SK-N-MC (cell line): ENCODE data around the gene GRP.

Experiments
- DNase-seq: peaks from one replicate; pipeline ENCODE4 v3.0.0-alpha.2; 2011; ENCODE audit warnings: low read depth, low spot score
- H3K27ac ChIP-seq: fragments of 200-600 bp; sonication (generic); 2 replicates; pipeline ENCODE4 v1.5.1; 2016; ENCODE audit warnings: mixed run types
- H3K36me3 ChIP-seq: fragments of 200-600 bp; sonication (generic); 2 replicates; pipeline ENCODE4 v1.6.1; 2017; ENCODE audit warnings: antibody characterized with exemption, low read length, mixed read lengths; ENCODE audit not compliant: insufficient read depth
- H3K4me3 ChIP-seq: fragments of 200-600 bp; sonication (generic); 2 replicates; pipeline ENCODE4 v1.5.1; 2016
- H3K9ac ChIP-seq: fragments of 200-600 bp; sonication (generic); 2 replicates; pipeline ENCODE4 v1.8.0; 2017; ENCODE audit warnings: mixed run types, mixed read lengths; ENCODE audit not compliant: insufficient read length
- H3K9me3 ChIP-seq: fragments of 200-600 bp; sonication (generic); 2 replicates; pipeline ENCODE4 v1.6.1; 2017; ENCODE audit warnings: low read depth, mild to moderate bottlenecking, antibody characterized with exemption, low read length, moderate library complexity, mixed read lengths
- EZH2 ChIP-seq: fragments of 200-600 bp; sonication (generic); IDR thresholded peaks from one replicate; pipeline ENCODE4 v1.6.1; 2017; ENCODE audit warnings: antibody characterized with exemption
- FOXP2 ChIP-seq: optimal IDR thresholded peaks from 2 replicates; pipeline ENCODE3; 2011; ENCODE audit warnings: mild to moderate bottlenecking, moderate library complexity; ENCODE audit not compliant: insufficient read depth; ENCODE audit errors: extremely low read length, control extremely low read depth
- POLR2AphosphoS5 ChIP-seq: IDR thresholded peaks from 2 replicates; pipeline ENCODE4 v1.6.1; 2012; ENCODE audit warnings: mild to moderate bottlenecking, low read depth, low read length, borderline replicate concordance

Gene GRP

GRCh38 chr18:59218018-59218417 lies 1.9 kb upstream of the GRP start:
- TF ChIP-seq POLR2AphosphoS5 (no peak), FOXP2 (no peak), EZH2 (no peak)
- DNase-seq: no peak
- Histone ChIP-seq H3K9ac (no peak overlapping the region), H3K4me3 (no peak overlapping the region), H3K9me3 (no peaks in the 10 kb centered on the region), H3K27ac (no peak overlapping the region), H3K36me3 (peaks cover 8% of the 10 kb centered on the region; the same call in 1 of the 2 replicates)

- Histone ChIP-seq H3K27ac (peak overlapping the region; percentile 75), H3K9ac (peak overlapping the region; percentile 88), H3K4me3 (peak overlapping the region; percentile 82), H3K36me3 (peaks cover 8% of the 10 kb centered on the region; the same call in 1 of the 2 replicates), H3K9me3 (no peaks in the 10 kb centered on the region)
- no peak for DNase-seq
- TF ChIP-seq EZH2 (no peak), POLR2AphosphoS5 (peak; percentile 67)
These were observed 316 bp downstream of the GRP start for GRCh38 chr18:59220164-59220783.

GRCh38 chr18:59220784-59221765 lies 1.1 kb downstream of the GRP start:
- peaks cover 12% of the 10 kb centered on the region; the same call in 1 of the 2 replicates for H3K36me3 ChIP-seq
- H3K27ac ChIP-seq: peak overlapping the region; percentile 75
- H3K9me3 ChIP-seq: no peaks in the 10 kb centered on the region
- H3K9ac ChIP-seq: peak overlapping the region; percentile 88
- peak overlapping the region; percentile 82 for H3K4me3 ChIP-seq
- TF ChIP-seq EZH2: no peak
- peak; percentile 41; the same call in 1 of the 2 replicates for TF ChIP-seq POLR2AphosphoS5
- DNase-seq: no peak

- no peak for DNase-seq
- no peak for TF ChIP-seq FOXP2
- TF ChIP-seq EZH2: no peak
- TF ChIP-seq POLR2AphosphoS5: no peak
- Histone ChIP-seq H3K27ac (peak overlapping the region; percentile 86; the same call in 1 of the 2 replicates), H3K4me3 (peak overlapping the region; percentile 82), H3K36me3 (peaks cover 25% of the 10 kb centered on the region), H3K9me3 (no peaks in the 10 kb centered on the region), H3K9ac (peak overlapping the region; percentile 88)
These were observed 2.4 kb downstream of the GRP start for GRCh38 chr18:59222341-59222740.

GRCh38 chr18:59228351-59228750 lies 8.4 kb downstream of the GRP start:
- no peaks in the 10 kb centered on the region for H3K9me3 ChIP-seq
- H3K4me3 ChIP-seq: peak overlapping the region; percentile 64
- no peak overlapping the region for H3K9ac ChIP-seq
- H3K27ac ChIP-seq: peak overlapping the region; percentile 88
- DNase-seq: peak; percentile 93
- peaks cover 58% of the 10 kb centered on the region for H3K36me3 ChIP-seq
- TF ChIP-seq FOXP2: no peak
- TF ChIP-seq POLR2AphosphoS5: peak; percentile 69; the same call in 1 of the 2 replicates

- Histone ChIP-seq H3K9ac (no peak overlapping the region), H3K36me3 (peaks cover 58% of the 10 kb centered on the region), H3K9me3 (no peaks in the 10 kb centered on the region), H3K27ac (peak overlapping the region; percentile 88; the same call in 1 of the 2 replicates), H3K4me3 (no peak overlapping the region; the same call in 1 of the 2 replicates)
- no peak for TF ChIP-seq FOXP2
- no peak for TF ChIP-seq POLR2AphosphoS5
- DNase-seq: no peak
These were observed 9.2 kb downstream of the GRP start for GRCh38 chr18:59229191-59229590.

- DNase-seq: no peak
- Histone ChIP-seq H3K36me3 (peaks cover 58% of the 10 kb centered on the region), H3K9ac (no peak overlapping the region), H3K27ac (peak overlapping the region; percentile 88), H3K4me3 (no peak overlapping the region), H3K9me3 (no peaks in the 10 kb centered on the region)
- TF ChIP-seq EZH2: no peak
- TF ChIP-seq POLR2AphosphoS5: no peak
- no peak for TF ChIP-seq FOXP2
These were observed 9.9 kb downstream of the GRP start for GRCh38 chr18:59229701-59230443.

GRCh38 chr18:59231114-59231513 lies 11.2 kb downstream of the GRP start:
- no peak for DNase-seq
- Histone ChIP-seq H3K36me3 (peaks cover 53% of the 10 kb centered on the region), H3K27ac (peak overlapping the region; percentile 75), H3K9ac (no peak overlapping the region), H3K9me3 (no peaks in the 10 kb centered on the region), H3K4me3 (no peak overlapping the region)
- TF ChIP-seq POLR2AphosphoS5: no peak
- TF ChIP-seq EZH2: no peak
- TF ChIP-seq FOXP2: no peak
